ENCODE data around the gene RPE65.
"Not testable (repeated sequence)": the region's sequence is repeated elsewhere in the genome, so short reads cannot be mapped to it uniquely, and the experiment has no call there.

Gene RPE65

DNA sequence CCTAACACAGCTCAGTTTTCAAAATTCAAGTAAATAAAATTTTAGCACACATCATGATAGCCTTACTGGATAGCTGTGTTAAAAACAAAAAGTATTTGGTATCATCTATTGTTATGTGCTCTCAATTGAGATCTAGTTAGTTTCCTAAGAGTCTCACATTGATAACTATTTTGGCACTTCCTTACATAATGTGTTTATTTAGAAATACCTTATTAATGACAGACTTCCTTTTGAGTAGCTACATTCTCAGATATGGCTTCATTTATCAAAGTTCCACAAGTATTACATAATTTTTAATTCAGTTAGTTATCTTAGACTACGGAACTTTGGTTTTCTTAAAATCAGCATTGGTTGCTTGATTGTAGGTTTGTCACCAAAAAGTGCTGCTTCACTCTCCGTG lies 26.9 kb upstream of the RPE65 start:
- H3K36me3 Mint-ChIP-seq (ENCODE audit: insufficient read depth); H3K4me1 Mint-ChIP-seq (ENCODE audit: low read depth in 2 of 2); H3K4me3 Mint-ChIP-seq; H3K27me3 Mint-ChIP-seq; H3K9me3 Mint-ChIP-seq; H3K27ac Mint-ChIP-seq; ATAC-seq (replicated peaks); DNase-seq: not testable (repeated sequence)

DNA sequence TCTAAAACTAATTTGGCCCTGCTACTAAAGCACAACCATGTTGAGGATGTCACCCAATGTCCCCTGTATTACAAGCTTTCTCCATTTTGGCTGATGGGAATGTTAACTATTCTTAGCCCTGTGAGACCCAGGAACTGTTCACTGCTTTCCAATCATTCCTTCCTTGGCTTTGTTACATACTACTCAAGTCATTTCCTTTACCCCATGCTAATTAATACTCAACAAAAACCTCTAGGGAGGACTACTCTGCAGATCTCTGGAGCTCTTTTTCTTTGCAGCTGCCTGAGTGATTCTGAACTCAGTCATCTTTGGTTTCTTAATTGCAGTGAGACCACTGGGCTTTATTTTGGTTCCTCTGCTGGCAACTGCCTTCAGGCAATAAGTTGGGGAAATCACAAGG lies 23.3 kb upstream of the RPE65 start:
- no peaks in the 10 kb centered on the region for H3K36me3 Mint-ChIP-seq (ENCODE audit: insufficient read depth)
- H3K9me3 Mint-ChIP-seq, result no peaks in the 10 kb centered on the region
- no peak overlapping the region for H3K27ac Mint-ChIP-seq
- no peak for ATAC-seq (replicated peaks)
- H3K27me3 Mint-ChIP-seq, result no peaks in the 10 kb centered on the region
- no peaks in the 10 kb centered on the region for H3K4me1 Mint-ChIP-seq (ENCODE audit: low read depth in 2 of 2)
- H3K4me3 Mint-ChIP-seq, result no peak overlapping the region
- DNase-seq, result no peak

DNA sequence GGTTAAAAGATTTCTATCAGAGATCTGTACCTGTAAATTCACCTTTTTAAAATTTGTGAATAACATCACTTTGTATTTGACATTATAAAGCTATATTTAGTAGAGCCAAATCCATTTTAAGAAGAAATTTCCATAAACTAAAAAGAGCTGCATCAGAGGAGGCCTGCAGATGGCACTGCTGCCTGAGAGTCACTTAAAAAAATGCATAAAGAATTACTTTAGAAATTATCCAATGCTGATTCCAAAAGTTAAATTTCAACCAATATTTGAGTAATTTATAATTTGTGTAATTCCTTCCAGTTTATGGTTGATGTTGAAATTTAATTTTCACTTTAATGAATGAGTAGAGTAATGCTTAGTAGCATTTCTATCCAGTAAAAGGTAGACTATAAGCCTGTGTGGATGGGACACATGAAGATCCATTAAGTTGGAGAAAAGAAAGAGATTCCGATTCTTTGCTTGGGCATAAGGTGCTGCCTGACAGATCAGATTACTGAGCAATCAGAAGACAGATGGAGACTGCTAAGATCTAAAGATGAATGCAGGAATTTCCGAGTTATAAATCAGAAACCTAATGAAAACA lies 20.7 kb upstream of the RPE65 start:
- Mint-ChIP-seq H3K27me3 (peaks cover 0 to under 1% of the 10 kb centered on the region in 2 donors), H3K27ac (no peak overlapping the region), H3K4me1 (ENCODE audit: low read depth in 2 of 2) (no peaks in the 10 kb centered on the region), H3K36me3 (ENCODE audit: insufficient read depth) (no peaks in the 10 kb centered on the region), H3K9me3 (no peaks in the 10 kb centered on the region), H3K4me3 (no peak overlapping the region)
- DNase-seq (no peak), ATAC-seq (replicated peaks) (no peak)

DNA sequence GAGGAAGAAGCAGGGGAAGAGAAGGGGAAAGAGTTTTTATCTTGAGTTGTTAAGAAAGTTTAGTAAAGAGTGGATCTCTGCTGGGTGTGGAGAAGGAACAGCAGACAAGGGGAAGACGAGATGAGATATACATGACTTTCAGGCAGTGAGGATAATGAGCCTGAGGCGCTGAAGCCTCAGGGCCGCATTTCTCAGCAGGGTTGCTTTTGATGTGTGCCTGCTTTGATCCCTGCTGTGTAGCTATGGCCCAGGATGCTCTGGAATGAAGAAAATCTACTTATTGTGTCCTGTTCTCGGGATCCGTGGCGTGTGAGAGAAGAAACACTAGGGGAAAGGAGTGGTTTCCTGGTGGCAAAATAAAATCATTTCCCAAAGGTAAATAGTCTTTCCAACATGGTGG lies 15.1 kb upstream of the RPE65 start:
- ATAC-seq (replicated peaks), result no peak
- H3K27me3 Mint-ChIP-seq, result peaks cover 10 to 11% of the 10 kb centered on the region in 2 donors
- DNase-seq, result no peak
- H3K27ac Mint-ChIP-seq, result no peak overlapping the region
- no peak overlapping the region for H3K4me3 Mint-ChIP-seq
- no peaks in the 10 kb centered on the region for H3K36me3 Mint-ChIP-seq (ENCODE audit: insufficient read depth)
- no peaks in the 10 kb centered on the region for H3K4me1 Mint-ChIP-seq (ENCODE audit: low read depth in 2 of 2)
- H3K9me3 Mint-ChIP-seq, result peaks cover 3 to 11% of the 10 kb centered on the region in 2 donors

DNA sequence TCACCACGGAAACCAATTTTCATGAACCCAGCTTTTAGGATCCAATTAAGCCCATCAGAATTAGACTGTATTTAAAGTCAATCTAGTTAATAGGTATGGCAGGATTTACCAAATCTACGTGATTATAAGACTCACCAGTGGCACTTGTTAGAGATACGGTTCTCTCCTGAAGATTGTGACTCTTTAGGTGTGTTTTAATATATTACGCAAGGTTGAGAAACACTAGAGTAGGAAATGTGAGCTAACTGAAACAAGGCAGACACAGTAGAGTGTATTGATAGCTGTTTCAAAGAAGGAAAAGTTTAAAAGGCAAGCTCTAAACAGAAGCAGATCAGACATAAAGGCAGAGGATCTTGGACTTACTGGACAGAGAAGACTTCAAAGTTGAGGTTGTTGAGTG lies 11.2 kb upstream of the RPE65 start:
- H3K4me3 Mint-ChIP-seq, result no peak overlapping the region
- peaks cover 3 to 11% of the 10 kb centered on the region in 2 donors for H3K9me3 Mint-ChIP-seq
- H3K27ac Mint-ChIP-seq, result no peak overlapping the region
- H3K27me3 Mint-ChIP-seq, result peaks cover 10 to 11% of the 10 kb centered on the region in 2 donors
- DNase-seq, result no peak
- no peak for ATAC-seq (replicated peaks)
- H3K36me3 Mint-ChIP-seq (ENCODE audit: insufficient read depth), result no peaks in the 10 kb centered on the region
- no peaks in the 10 kb centered on the region for H3K4me1 Mint-ChIP-seq (ENCODE audit: low read depth in 2 of 2)

DNA sequence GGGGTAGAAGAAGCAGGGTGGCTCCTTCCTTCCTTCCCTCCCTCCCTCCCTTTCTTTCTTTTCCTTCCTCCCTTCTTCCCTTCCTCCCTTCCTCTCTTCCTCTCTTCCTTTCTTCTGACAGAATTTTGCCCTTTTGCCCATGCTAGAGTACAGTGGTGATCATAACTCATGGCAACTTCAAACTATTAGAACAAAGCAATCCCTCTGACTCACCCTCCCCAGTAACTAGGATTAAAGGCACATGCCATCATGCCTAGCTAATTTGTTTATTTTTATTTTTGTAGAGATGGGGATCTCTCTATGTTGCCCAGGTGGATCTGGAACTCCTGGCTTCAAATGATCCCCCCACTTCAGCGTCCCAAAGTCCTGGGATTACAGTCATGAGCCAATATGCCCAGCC lies 10.0 kb upstream of the RPE65 start:
- H3K4me3 Mint-ChIP-seq, result no peak overlapping the region
- DNase-seq, result no peak
- peaks cover 3 to 4% of the 10 kb centered on the region in 2 donors for H3K27me3 Mint-ChIP-seq
- H3K4me1 Mint-ChIP-seq (ENCODE audit: low read depth in 2 of 2), result no peaks in the 10 kb centered on the region
- no peak for ATAC-seq (replicated peaks)
- H3K9me3 Mint-ChIP-seq, result peaks cover 3 to 5% of the 10 kb centered on the region in 2 donors
- no peak overlapping the region for H3K27ac Mint-ChIP-seq
- H3K36me3 Mint-ChIP-seq (ENCODE audit: insufficient read depth), result no peaks in the 10 kb centered on the region

DNA sequence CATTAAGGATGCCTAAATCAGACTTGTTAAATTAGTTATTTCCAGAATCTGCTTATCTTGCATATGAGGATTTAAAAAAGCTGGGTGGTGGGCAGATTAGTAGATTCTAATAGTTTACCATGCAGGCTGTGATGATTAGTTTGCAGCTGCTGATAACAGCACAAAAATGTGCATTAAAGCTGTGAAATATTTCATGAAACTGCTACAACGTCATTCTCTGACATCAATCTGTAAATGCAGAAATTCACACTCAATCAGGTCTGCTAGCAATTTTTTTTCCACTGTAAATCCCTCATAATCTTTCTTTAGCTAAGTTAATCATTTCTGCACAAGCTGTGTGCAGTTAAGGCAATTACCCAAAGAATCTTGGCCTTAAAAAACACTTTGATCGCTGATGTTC lies 9.3 kb upstream of the RPE65 start:
- Mint-ChIP-seq H3K27me3 (no peaks in the 10 kb centered on the region), H3K27ac (no peak overlapping the region), H3K9me3 (peaks cover 0 to 3% of the 10 kb centered on the region in 2 donors), H3K4me3 (no peak overlapping the region), H3K4me1 (ENCODE audit: low read depth in 2 of 2) (no peaks in the 10 kb centered on the region), H3K36me3 (ENCODE audit: insufficient read depth) (no peaks in the 10 kb centered on the region)
- ATAC-seq (replicated peaks) (no peak), DNase-seq (no peak)

DNA sequence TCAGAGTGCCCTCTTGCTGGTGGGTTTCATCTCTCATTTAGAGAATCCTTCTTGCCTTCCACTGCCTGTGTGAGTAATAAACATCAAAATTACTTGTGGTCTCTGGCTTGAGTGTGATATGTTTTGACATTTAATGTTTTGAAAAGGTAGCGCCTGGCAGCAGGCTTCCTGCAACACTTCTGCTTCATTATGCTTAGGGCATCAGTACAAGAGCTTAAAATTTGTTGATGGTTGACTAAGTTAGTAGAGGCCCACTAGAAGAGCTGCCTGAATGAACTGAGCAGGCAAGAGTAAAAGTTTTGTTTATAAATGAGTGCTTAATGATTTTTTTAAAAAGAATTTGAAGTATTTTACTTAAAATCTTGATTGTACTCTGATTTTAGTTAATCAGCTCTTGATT lies 6.4 kb upstream of the RPE65 start:
- no peak for DNase-seq
- Mint-ChIP-seq H3K4me1 (ENCODE audit: low read depth in 2 of 2) (no peaks in the 10 kb centered on the region), H3K4me3 (no peak overlapping the region), H3K27ac (no peak overlapping the region), H3K9me3 (no peaks in the 10 kb centered on the region), H3K27me3 (no peaks in the 10 kb centered on the region), H3K36me3 (ENCODE audit: insufficient read depth) (no peaks in the 10 kb centered on the region)
- ATAC-seq (replicated peaks), result no peak

DNA sequence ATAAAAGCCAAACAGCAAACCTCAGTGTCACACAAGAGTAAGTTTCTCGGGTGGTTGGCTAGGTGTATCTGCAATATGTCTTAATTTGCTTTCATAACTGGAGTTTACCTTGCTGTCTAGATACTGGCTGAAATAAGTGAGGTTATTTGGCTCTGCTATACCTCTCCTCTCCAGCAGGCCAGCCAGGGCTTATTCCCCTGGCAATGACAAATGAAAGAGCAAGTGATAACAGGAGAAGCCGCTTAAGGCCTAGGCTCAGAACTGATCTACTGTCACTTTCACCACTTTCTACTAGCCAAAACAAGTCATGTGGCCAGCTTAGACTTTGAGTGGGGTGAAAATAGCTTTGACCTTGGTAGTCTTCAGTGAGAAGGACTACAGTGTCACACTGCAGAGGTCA lies 4.8 kb upstream of the RPE65 start:
- no peak overlapping the region for H3K4me3 Mint-ChIP-seq
- H3K36me3 Mint-ChIP-seq (ENCODE audit: insufficient read depth), result no peaks in the 10 kb centered on the region
- DNase-seq (no peak), ATAC-seq (replicated peaks) (no peak)
- H3K27me3 Mint-ChIP-seq, result no peaks in the 10 kb centered on the region
- no peak overlapping the region for H3K27ac Mint-ChIP-seq
- H3K4me1 Mint-ChIP-seq (ENCODE audit: low read depth in 2 of 2), result no peaks in the 10 kb centered on the region
- H3K9me3 Mint-ChIP-seq, result no peaks in the 10 kb centered on the region

DNA sequence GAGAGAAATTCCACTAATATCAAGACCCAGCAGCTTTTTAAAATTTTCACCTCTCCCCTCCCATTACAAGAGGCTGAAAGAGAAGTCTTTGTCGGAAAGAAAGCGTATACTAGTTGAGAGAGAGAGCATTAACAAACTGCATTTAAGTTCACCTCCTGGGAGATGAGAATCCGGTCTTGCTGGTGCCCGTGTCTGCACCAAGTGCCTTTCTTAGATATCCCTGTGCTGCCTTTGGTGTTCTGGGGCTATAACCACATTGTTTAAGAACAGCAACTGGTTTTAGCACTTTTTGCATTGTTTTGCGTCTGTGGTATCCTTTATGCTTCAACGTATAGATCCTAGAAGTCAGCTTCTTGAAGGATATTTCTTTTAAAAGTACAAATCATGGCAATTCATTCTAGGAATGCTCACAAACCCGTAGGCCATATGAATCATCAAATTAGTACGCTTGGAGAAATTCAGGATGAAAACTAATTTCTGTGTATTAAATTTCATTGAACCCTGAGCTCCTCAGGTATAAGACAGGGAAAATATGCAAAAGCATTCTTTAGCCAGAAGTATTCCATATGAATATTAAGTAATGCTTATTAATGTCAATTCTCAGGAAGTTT lies 3.4 kb upstream of the RPE65 start:
- Mint-ChIP-seq H3K4me1 (ENCODE audit: low read depth in 2 of 2) (no peaks in the 10 kb centered on the region), H3K9me3 (no peaks in the 10 kb centered on the region), H3K27me3 (peaks cover 0 to 8% of the 10 kb centered on the region in 2 donors), H3K4me3 (no peak overlapping the region), H3K27ac (no peak overlapping the region), H3K36me3 (ENCODE audit: insufficient read depth) (no peaks in the 10 kb centered on the region)
- ATAC-seq (replicated peaks), result no peak
- DNase-seq, result no peak

DNA sequence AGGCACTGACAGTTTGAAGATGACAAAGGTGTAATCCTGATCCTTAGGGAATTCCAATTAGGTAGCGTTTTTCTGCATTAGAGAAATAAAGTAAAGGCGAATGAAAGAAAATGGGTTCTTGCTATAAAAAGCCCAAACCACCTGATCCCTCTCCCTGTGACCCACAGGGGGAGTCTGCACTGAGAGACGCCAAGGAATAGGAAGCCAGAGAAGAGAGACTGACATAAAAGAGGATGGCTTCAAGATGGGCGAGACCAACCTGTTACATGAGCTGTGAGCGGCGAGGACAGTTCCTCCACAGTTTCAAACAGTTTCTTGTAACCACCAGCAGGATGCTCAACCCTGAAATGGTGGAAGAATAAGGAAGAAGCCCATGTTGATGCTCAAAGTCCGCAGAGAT lies 1.4 kb downstream of the RPE65 start:
- Mint-ChIP-seq H3K27ac (no peak overlapping the region), H3K27me3 (peaks cover 0 to 9% of the 10 kb centered on the region in 2 donors), H3K4me3 (no peak overlapping the region), H3K36me3 (ENCODE audit: insufficient read depth) (no peaks in the 10 kb centered on the region), H3K4me1 (ENCODE audit: low read depth in 2 of 2) (no peaks in the 10 kb centered on the region), H3K9me3 (peaks cover 0 to 3% of the 10 kb centered on the region in 2 donors)
- DNase-seq, result no peak
- ATAC-seq (replicated peaks), result no peak

DNA sequence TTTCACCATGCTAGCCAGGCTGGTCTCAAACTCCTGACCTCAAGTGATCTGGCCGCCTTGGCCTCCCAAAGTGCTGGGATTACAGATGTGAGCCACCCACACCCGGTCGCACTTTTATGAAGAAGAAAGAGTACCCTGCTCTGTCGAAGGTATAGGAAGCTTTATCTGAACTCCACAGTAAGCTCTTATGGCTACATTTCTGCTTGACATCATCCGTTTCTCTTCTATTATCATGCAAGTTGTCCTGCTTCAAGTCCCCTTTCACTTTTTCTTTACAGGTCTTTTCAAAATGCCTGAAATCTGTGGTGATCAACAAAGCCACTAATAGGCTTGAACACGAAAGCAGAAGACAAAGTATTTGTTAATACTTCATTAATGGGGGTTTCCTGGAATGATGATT lies 4.0 kb downstream of the RPE65 start:
- DNase-seq (no peak), ATAC-seq (replicated peaks) (no peak)
- H3K27ac Mint-ChIP-seq, result no peak overlapping the region
- no peaks in the 10 kb centered on the region for H3K4me1 Mint-ChIP-seq (ENCODE audit: low read depth in 2 of 2)
- no peak overlapping the region for H3K4me3 Mint-ChIP-seq
- peaks cover 0 to 3% of the 10 kb centered on the region in 2 donors for H3K9me3 Mint-ChIP-seq
- H3K36me3 Mint-ChIP-seq (ENCODE audit: insufficient read depth), result no peaks in the 10 kb centered on the region
- H3K27me3 Mint-ChIP-seq, result peaks cover 0 to 9% of the 10 kb centered on the region in 2 donors

DNA sequence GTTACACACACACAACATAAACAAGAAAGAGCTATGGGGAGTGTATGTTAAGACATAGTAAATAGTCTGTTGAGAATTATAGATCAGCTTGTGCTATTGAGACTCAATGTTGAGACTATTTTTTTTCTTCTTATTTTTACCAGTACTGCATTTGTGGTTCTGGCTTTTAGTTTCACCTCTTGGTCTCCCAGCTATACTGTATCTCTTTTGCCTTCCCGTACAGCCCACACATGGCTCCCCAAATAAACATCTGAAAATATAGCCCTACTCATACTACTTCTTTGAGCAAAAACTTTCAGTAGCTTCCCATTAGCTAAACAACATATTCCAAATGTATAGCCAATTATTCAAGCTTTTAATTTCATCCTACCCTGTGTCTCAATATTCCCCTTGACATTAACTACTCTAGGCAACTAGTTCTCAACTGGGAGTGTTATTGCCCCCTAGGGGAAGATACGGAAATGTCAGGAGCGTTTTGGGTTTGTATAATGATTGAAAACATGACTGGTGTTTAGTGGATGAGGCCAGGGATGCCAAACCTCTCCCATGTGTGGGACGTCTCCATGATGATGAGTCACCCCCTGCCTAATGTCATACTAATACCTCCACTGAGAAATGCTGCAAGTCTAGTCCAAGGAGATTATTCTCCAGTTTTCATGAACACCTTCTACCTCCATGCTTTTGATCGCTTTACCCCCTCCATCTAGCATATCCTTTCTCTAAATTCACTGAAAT lies 6.8 kb downstream of the RPE65 start:
- no peaks in the 10 kb centered on the region for H3K36me3 Mint-ChIP-seq (ENCODE audit: insufficient read depth)
- H3K4me3 Mint-ChIP-seq, result no peak overlapping the region
- ATAC-seq (replicated peaks) (no peak), DNase-seq (no peak)
- H3K9me3 Mint-ChIP-seq, result peaks cover 0 to 5% of the 10 kb centered on the region in 2 donors
- no peak overlapping the region for H3K27ac Mint-ChIP-seq
- no peaks in the 10 kb centered on the region for H3K4me1 Mint-ChIP-seq (ENCODE audit: low read depth in 2 of 2)
- peaks cover 0 to 5% of the 10 kb centered on the region in 2 donors for H3K27me3 Mint-ChIP-seq

DNA sequence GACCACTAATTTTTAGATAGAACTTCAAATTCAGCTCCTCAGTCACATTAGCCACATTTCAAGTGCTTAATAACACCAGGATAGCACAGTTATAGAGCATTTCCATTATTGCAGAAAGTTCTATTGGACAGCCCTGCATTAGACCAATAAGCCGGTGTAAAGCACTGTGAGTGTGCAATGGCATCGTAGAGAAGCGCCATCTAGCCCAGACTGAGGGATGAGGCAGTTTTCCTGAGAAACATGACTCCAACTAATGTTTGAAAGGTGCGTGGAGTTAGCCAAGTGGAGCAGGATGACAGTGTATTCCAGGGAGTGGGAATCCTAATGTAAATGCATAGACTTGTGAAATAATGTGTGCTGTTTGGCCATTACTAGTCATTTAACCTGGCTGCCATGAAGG lies 7.7 kb downstream of the RPE65 start:
- Mint-ChIP-seq H3K4me1 (ENCODE audit: low read depth in 2 of 2) (no peaks in the 10 kb centered on the region), H3K27ac (no peak overlapping the region), H3K4me3 (no peak overlapping the region), H3K9me3 (peaks cover 5% of the 10 kb centered on the region in 2 donors), H3K27me3 (peaks cover 0 to 5% of the 10 kb centered on the region in 2 donors), H3K36me3 (ENCODE audit: insufficient read depth) (no peaks in the 10 kb centered on the region)
- no peak for ATAC-seq (replicated peaks)
- no peak for DNase-seq

All from effector memory CD8-positive, alpha-beta T cell (primary cell).